Measurements from ENCODE around the gene PSMD1.
A peak's percentile ranks its signal among the peaks of the same experiment; 100 is the strongest.

PSMD1 gene

DNA sequence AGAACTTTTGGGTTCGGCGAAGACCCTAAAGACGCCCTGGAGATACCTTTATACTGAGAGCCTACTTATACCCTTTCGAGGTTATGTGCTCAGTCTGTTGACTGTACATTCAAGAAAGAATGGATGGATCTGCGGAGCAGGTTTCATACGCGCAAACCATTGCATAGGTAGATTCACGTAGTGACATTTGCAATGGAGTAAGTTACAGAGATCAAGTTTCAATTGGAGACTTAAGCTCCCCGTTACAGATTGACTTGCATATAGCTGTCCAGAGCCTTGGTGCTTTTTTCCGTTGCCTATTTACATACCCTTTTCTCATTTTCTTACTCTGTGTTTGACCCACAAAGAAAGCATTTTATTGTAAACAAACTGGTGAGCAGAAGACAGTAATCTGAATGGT is 923 bp downstream of the PSMD1 start:
- Histone ChIP-seq H3K4me1 (ENCODE audit: control insufficient read depth, low read depth, low read length) (peaks cover 4% of the 10 kb centered on the region), H3K23ac (ENCODE audit: low read length) (no peak overlapping the region), H3K9ac (ENCODE audit: low read length) (peak overlapping the region; percentile 96), H4K8ac (ENCODE audit: low read depth, low read length) (no peak overlapping the region), H3K4me3 (ENCODE audit: low read length) (peak overlapping the region; percentile 95), H2AK5ac (ENCODE audit: low read length) (no peak overlapping the region), H3K79me1 (ENCODE audit: low read length) (peaks cover 10% of the 10 kb centered on the region), H3K79me2 (ENCODE audit: control insufficient read depth, insufficient read depth, low read length) (peaks cover 43% of the 10 kb centered on the region), H3K56ac (ENCODE audit: low read length) (peak overlapping the region; percentile 99), H3K4me2 (ENCODE audit: low read length) (peak overlapping the region; percentile 95), H3K36me3 (ENCODE audit: control insufficient read depth, insufficient read depth, low read length) (no peaks in the 10 kb centered on the region), H3K18ac (ENCODE audit: low read length) (no peak overlapping the region), H2BK15ac (replicated peaks; ENCODE audit: low read depth) (no peak overlapping the region), H2BK5ac (ENCODE audit: low read length) (no peak overlapping the region), H3K27me3 (ENCODE audit: insufficient read depth, low read length, poor library complexity) (no peaks in the 10 kb centered on the region), H2BK120ac (ENCODE audit: low read depth, low read length) (no peak overlapping the region), H4K5ac (ENCODE audit: low read length) (no peak overlapping the region), H3K4ac (ENCODE audit: low read depth, low read length) (peak overlapping the region; percentile 97), H3K27ac (ENCODE audit: low read depth, low read length) (no peak overlapping the region)
- DNase-seq, result no peak
- WGBS (ENCODE audit: extremely low coverage, insufficient coverage, low lambda C conversion rate), result no CpG with 5 or more reads among the region's 10 CpGs

DNA sequence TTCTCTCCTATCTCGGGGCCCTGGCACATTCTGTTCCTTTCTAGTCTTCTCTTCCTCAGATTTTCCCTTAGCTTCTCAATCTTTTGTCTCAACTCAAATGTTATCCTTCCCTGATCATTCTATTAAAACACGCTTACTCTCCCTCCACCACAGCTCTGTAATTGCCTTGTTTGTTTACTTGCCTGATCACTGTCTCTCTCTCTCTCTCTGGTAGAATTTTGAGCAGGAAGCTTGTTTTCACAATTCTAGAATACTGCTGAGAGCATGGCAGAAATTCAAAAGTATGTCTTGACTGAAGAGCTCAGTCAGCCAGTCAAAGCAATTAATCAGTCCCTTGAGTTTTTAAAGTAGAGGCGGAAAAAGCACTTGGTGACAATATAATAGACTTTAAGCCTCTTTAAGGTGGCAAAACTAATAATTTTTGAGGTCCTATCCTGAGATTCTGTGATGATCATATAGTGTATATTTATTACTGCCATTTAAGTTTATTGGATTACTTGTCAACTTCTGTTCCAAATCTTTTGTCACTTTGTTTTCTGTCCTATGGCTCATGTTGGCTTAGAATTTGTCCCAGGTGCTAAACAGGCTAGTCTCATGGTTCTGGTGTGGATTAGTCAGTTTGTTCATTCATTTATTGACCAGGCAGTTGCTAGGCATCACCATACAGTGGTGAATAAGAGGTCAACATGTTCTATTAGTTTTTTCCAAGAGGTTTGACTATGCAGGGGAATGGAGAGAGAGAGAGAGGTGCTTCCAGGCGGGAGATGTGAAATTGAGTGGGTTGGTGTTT is 2.3 kb downstream of the PSMD1 start:
- Histone ChIP-seq H3K79me2 (ENCODE audit: control insufficient read depth, insufficient read depth, low read length) (peaks cover 43% of the 10 kb centered on the region), H3K18ac (ENCODE audit: low read length) (no peak overlapping the region), H3K27me3 (ENCODE audit: insufficient read depth, low read length, poor library complexity) (no peaks in the 10 kb centered on the region), H2BK120ac (ENCODE audit: low read depth, low read length) (no peak overlapping the region), H3K36me3 (ENCODE audit: control insufficient read depth, insufficient read depth, low read length) (no peaks in the 10 kb centered on the region), H3K4me2 (ENCODE audit: low read length) (peak overlapping the region; percentile 12), H3K79me1 (ENCODE audit: low read length) (peaks cover 10% of the 10 kb centered on the region), H3K27ac (ENCODE audit: low read depth, low read length) (no peak overlapping the region), H2BK15ac (replicated peaks; ENCODE audit: low read depth) (no peak overlapping the region), H3K9ac (ENCODE audit: low read length) (peak overlapping the region; percentile 15), H4K5ac (ENCODE audit: low read length) (no peak overlapping the region), H4K8ac (ENCODE audit: low read depth, low read length) (no peak overlapping the region), H2AK5ac (ENCODE audit: low read length) (no peak overlapping the region), H3K56ac (ENCODE audit: low read length) (no peak overlapping the region), H2BK5ac (ENCODE audit: low read length) (no peak overlapping the region), H3K4me3 (ENCODE audit: low read length) (no peak overlapping the region), H3K4me1 (ENCODE audit: control insufficient read depth, low read depth, low read length) (peaks cover 4% of the 10 kb centered on the region), H3K23ac (ENCODE audit: low read length) (no peak overlapping the region), H3K4ac (ENCODE audit: low read depth, low read length) (no peak overlapping the region)
- WGBS (ENCODE audit: extremely low coverage, insufficient coverage, low lambda C conversion rate), result 100% methylated on average over 1 of the region's 4 CpGs
- DNase-seq, result no peak

DNA sequence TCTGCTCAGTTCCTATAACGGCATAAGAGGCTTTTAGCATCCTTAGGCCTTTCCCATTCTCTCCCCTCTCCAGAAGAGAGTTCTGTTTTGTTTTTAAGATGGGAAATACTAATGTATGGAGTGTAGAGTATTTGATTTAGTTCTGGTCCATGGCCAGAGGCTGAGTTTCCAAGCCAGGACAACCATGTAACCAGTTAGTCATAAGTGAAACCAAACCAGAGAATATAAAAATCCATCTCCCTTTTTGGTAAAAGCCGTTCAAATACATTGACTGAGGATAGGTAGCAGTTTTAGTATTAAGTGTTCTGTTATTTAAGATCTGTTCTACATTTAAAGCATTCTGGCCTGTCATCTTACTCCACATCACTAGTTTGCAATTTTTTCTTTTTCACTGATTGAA is 3.1 kb downstream of the PSMD1 start:
- DNase-seq, result no peak
- no peak overlapping the region for H2BK15ac ChIP-seq (replicated peaks; ENCODE audit: low read depth)
- WGBS (ENCODE audit: extremely low coverage, insufficient coverage, low lambda C conversion rate), result no CpG with 5 or more reads among the region's 2 CpGs
- H3K27me3 ChIP-seq (ENCODE audit: insufficient read depth, low read length, poor library complexity), result no peaks in the 10 kb centered on the region
- H3K36me3 ChIP-seq (ENCODE audit: control insufficient read depth, insufficient read depth, low read length), result no peaks in the 10 kb centered on the region
- H2BK120ac ChIP-seq (ENCODE audit: low read depth, low read length), result no peak overlapping the region
- peaks cover 43% of the 10 kb centered on the region for H3K79me2 ChIP-seq (ENCODE audit: control insufficient read depth, insufficient read depth, low read length)
- H2BK5ac ChIP-seq (ENCODE audit: low read length), result no peak overlapping the region
- no peak overlapping the region for H4K8ac ChIP-seq (ENCODE audit: low read depth, low read length)
- peaks cover 12% of the 10 kb centered on the region for H3K79me1 ChIP-seq (ENCODE audit: low read length)
- peaks cover 4% of the 10 kb centered on the region for H3K4me1 ChIP-seq (ENCODE audit: control insufficient read depth, low read depth, low read length)
- no peak overlapping the region for H3K9ac ChIP-seq (ENCODE audit: low read length)
- H3K27ac ChIP-seq (ENCODE audit: low read depth, low read length), result no peak overlapping the region
- no peak overlapping the region for H3K18ac ChIP-seq (ENCODE audit: low read length)
- no peak overlapping the region for H3K23ac ChIP-seq (ENCODE audit: low read length)
- no peak overlapping the region for H3K4me2 ChIP-seq (ENCODE audit: low read length)
- no peak overlapping the region for H3K4ac ChIP-seq (ENCODE audit: low read depth, low read length)
- H3K4me3 ChIP-seq (ENCODE audit: low read length), result no peak overlapping the region
- no peak overlapping the region for H3K56ac ChIP-seq (ENCODE audit: low read length)
- H2AK5ac ChIP-seq (ENCODE audit: low read length), result no peak overlapping the region
- H4K5ac ChIP-seq (ENCODE audit: low read length), result no peak overlapping the region

DNA sequence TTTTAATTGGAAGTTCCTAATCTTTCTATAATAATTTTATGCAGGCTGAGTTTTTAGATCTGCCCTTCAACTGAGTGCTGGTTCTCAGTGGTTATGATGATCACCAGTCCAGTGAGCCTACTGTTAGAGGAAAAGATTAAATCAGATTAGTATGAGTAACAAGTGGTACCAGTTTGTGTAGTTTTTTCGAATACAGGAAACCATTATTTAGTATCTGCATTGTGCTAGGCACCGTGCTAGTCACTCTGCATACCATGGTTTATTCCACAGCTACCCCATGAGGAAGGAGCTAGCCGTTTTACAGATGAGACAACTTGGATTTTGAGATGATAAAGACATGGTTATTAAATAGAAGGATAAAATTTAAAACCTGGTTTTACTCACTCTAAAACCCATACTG is 6.1 kb downstream of the PSMD1 start:
- H3K23ac ChIP-seq (ENCODE audit: low read length), result no peak overlapping the region
- no peak for DNase-seq
- H2AK5ac ChIP-seq (ENCODE audit: low read length), result no peak overlapping the region
- no peaks in the 10 kb centered on the region for H3K36me3 ChIP-seq (ENCODE audit: control insufficient read depth, insufficient read depth, low read length)
- no peak overlapping the region for H3K4me2 ChIP-seq (ENCODE audit: low read length)
- H3K79me2 ChIP-seq (ENCODE audit: control insufficient read depth, insufficient read depth, low read length), result peaks cover 32% of the 10 kb centered on the region
- H4K8ac ChIP-seq (ENCODE audit: low read depth, low read length), result no peak overlapping the region
- no peak overlapping the region for H3K9ac ChIP-seq (ENCODE audit: low read length)
- H2BK120ac ChIP-seq (ENCODE audit: low read depth, low read length), result no peak overlapping the region
- H3K79me1 ChIP-seq (ENCODE audit: low read length), result peaks cover 7% of the 10 kb centered on the region
- H3K56ac ChIP-seq (ENCODE audit: low read length), result no peak overlapping the region
- no peak overlapping the region for H3K27ac ChIP-seq (ENCODE audit: low read depth, low read length)
- H4K5ac ChIP-seq (ENCODE audit: low read length), result no peak overlapping the region
- no peak overlapping the region for H3K4ac ChIP-seq (ENCODE audit: low read depth, low read length)
- H3K27me3 ChIP-seq (ENCODE audit: insufficient read depth, low read length, poor library complexity), result no peaks in the 10 kb centered on the region
- peaks cover 4% of the 10 kb centered on the region for H3K4me1 ChIP-seq (ENCODE audit: control insufficient read depth, low read depth, low read length)
- no peak overlapping the region for H3K18ac ChIP-seq (ENCODE audit: low read length)
- no peak overlapping the region for H3K4me3 ChIP-seq (ENCODE audit: low read length)
- no peak overlapping the region for H2BK5ac ChIP-seq (ENCODE audit: low read length)
- no CpG with 5 or more reads among the region's 3 CpGs for WGBS (ENCODE audit: extremely low coverage, insufficient coverage, low lambda C conversion rate)
- no peak overlapping the region for H2BK15ac ChIP-seq (replicated peaks; ENCODE audit: low read depth)

DNA sequence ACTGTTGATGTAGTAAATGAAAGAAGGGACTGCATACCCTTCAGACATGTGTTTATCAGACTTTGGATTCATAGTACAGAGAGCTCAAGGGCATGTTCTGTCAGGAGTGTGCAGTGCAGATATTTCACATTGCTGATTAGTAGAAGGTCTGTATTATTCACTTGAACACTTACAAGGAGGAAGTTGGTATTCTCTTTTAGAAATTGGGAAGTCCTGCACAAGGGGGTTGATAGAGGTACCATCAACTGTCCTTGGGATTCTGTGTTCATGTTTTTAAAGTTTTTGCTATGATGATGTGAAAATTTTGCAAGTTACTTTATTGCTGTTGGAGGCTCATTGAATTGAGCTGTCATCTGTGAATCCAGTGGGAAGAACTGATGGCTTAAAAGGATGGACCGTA is 6.7 kb downstream of the PSMD1 start:
- no peak overlapping the region for H2BK120ac ChIP-seq (ENCODE audit: low read depth, low read length)
- no peak overlapping the region for H3K18ac ChIP-seq (ENCODE audit: low read length)
- no CpG with 5 or more reads among the region's 1 CpG for WGBS (ENCODE audit: extremely low coverage, insufficient coverage, low lambda C conversion rate)
- H3K36me3 ChIP-seq (ENCODE audit: control insufficient read depth, insufficient read depth, low read length), result no peaks in the 10 kb centered on the region
- H3K79me2 ChIP-seq (ENCODE audit: control insufficient read depth, insufficient read depth, low read length), result peaks cover 26% of the 10 kb centered on the region
- no peak overlapping the region for H3K4me3 ChIP-seq (ENCODE audit: low read length)
- H2BK15ac ChIP-seq (replicated peaks; ENCODE audit: low read depth), result no peak overlapping the region
- no peak overlapping the region for H3K9ac ChIP-seq (ENCODE audit: low read length)
- no peak overlapping the region for H3K27ac ChIP-seq (ENCODE audit: low read depth, low read length)
- H4K8ac ChIP-seq (ENCODE audit: low read depth, low read length), result no peak overlapping the region
- no peak overlapping the region for H2BK5ac ChIP-seq (ENCODE audit: low read length)
- no peak for DNase-seq
- no peaks in the 10 kb centered on the region for H3K27me3 ChIP-seq (ENCODE audit: insufficient read depth, low read length, poor library complexity)
- H3K4me1 ChIP-seq (ENCODE audit: control insufficient read depth, low read depth, low read length), result no peaks in the 10 kb centered on the region
- peaks cover 7% of the 10 kb centered on the region for H3K79me1 ChIP-seq (ENCODE audit: low read length)
- no peak overlapping the region for H3K56ac ChIP-seq (ENCODE audit: low read length)
- H4K5ac ChIP-seq (ENCODE audit: low read length), result no peak overlapping the region
- H3K23ac ChIP-seq (ENCODE audit: low read length), result no peak overlapping the region
- no peak overlapping the region for H3K4me2 ChIP-seq (ENCODE audit: low read length)
- no peak overlapping the region for H2AK5ac ChIP-seq (ENCODE audit: low read length)
- no peak overlapping the region for H3K4ac ChIP-seq (ENCODE audit: low read depth, low read length)

DNA sequence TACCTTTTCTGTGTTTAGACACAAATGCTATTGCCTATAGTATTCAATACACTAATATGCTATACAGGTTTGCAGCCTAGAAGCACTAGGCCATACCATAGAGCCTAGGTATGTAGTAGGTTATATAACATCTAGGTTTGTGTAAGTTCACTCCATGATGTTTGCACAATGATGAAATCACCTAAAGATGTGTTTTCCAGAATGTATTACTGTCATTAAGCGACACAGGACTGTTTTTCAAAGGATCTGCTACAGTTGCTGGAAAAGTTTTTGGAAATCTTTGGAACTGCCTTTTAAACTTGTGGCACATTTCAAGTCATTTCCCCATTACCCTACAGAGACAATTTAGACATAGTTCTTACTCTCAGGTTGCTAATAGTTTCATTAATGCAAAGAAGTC is 9.3 kb downstream of the PSMD1 start:
- no peak overlapping the region for H3K18ac ChIP-seq (ENCODE audit: low read length)
- WGBS (ENCODE audit: extremely low coverage, insufficient coverage, low lambda C conversion rate), result no CpG with 5 or more reads among the region's 1 CpG
- no peak overlapping the region for H2BK15ac ChIP-seq (replicated peaks; ENCODE audit: low read depth)
- H3K56ac ChIP-seq (ENCODE audit: low read length), result no peak overlapping the region
- H2BK5ac ChIP-seq (ENCODE audit: low read length), result no peak overlapping the region
- H3K4me3 ChIP-seq (ENCODE audit: low read length), result no peak overlapping the region
- peaks cover 1% of the 10 kb centered on the region for H3K79me1 ChIP-seq (ENCODE audit: low read length)
- no peak overlapping the region for H4K8ac ChIP-seq (ENCODE audit: low read depth, low read length)
- H3K27ac ChIP-seq (ENCODE audit: low read depth, low read length), result no peak overlapping the region
- peaks cover 1% of the 10 kb centered on the region for H3K36me3 ChIP-seq (ENCODE audit: control insufficient read depth, insufficient read depth, low read length)
- H2BK120ac ChIP-seq (ENCODE audit: low read depth, low read length), result no peak overlapping the region
- no peak overlapping the region for H3K9ac ChIP-seq (ENCODE audit: low read length)
- H2AK5ac ChIP-seq (ENCODE audit: low read length), result no peak overlapping the region
- DNase-seq, result no peak
- no peaks in the 10 kb centered on the region for H3K27me3 ChIP-seq (ENCODE audit: insufficient read depth, low read length, poor library complexity)
- H3K4me2 ChIP-seq (ENCODE audit: low read length), result no peak overlapping the region
- H4K5ac ChIP-seq (ENCODE audit: low read length), result no peak overlapping the region
- no peaks in the 10 kb centered on the region for H3K4me1 ChIP-seq (ENCODE audit: control insufficient read depth, low read depth, low read length)
- no peak overlapping the region for H3K23ac ChIP-seq (ENCODE audit: low read length)
- H3K79me2 ChIP-seq (ENCODE audit: control insufficient read depth, insufficient read depth, low read length), result peaks cover 4% of the 10 kb centered on the region
- H3K4ac ChIP-seq (ENCODE audit: low read depth, low read length), result no peak overlapping the region
